ENCODE results near the gene LHFPL3.

LHFPL3 gene

DNA sequence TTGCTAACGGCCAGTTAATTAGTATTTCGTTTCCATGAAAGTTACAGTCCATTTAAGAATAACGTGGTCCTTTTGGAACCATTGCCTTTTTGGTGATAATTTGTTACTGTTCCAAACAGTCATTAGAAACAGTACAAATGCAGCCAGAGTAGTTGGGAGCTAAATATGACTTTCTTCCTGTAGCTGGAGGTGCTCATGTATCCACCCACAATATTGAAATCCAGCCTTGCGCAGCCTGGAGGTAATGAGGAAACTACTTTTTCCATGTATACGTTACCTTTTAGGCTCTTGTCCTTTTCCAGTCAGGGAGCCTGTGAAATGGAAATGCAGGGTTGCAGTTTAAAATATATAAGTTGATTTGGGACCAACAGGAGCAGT is 43.6 kb downstream of the LHFPL3 start:
- DNase-seq = no peak

DNA sequence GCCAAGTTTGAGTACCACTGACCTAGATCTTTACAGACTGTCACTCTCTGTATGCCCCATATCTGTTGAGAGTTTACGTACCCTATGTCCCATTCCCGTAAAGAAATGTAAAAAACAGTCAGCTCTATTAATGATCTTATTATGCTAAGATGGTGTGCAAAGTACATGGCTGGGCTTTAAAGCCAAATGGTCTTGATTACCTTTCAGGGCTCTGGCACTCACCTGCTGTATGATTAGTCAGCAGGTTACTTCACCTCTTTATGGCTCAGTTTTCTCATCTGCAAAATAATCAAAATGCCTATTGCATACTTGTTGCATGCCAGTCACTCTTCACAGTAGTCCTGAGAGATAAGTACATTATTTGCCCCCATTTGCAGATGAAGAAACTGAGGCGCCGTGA is 54.2 kb downstream of the LHFPL3 start:
- DNase-seq = no peak

DNA sequence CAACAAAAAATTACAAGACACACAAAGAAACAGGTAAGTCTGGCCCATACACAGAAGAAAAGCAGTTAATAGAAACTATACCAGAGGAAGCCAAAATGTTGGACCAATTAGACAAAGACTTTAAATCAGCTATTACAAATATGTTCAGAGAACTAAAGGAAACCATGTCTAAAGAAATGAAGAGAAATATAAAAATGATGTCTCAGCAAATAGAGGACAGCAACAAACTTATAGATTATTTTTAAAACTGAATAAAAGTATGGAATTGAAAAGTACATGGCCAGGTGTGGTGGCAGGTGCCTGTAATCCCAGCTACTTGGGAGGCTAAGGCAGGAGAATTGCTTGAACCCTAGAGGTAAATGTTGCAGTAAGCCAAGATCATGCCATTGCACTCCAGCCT is 58.5 kb downstream of the LHFPL3 start:
- no peak for DNase-seq

DNA sequence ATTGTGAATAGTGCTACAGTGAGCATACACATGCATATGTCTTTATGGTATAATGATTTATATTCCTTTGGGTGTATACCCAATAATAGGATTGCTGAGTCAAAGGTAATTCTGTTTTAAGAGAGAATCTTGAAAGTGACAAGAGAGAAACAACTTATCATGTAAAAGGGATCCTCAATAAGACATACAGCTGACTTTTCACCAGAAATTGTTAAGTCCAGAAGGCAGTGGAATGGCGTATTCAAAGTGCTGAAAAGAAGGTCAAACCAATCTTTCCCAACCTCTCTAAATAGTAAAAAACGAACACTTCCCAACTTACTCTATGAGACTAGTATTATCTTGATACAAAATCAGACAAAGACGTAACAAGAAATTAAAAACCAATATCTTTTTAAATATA is 59.8 kb downstream of the LHFPL3 start:
- DNase-seq = no peak

DNA sequence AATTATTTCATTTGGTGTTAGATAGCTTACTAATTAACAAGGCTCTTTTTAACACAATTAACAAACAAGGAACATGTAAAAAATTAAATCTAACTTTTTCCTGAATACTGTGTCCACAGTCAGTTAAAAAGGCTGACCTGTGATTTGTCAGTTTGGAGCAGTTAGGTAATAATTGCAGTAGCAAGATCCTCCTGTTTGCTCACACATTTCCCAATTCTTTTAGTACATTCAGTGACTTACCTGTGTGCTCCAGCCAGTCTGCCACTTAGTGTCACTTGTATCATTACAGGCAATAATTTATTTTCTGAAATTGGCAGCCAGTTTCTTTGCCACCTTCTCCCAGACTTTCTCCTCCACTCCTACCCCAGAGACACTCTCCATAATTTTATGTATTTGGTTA is 66.8 kb downstream of the LHFPL3 start:
- DNase-seq = no peak

DNA sequence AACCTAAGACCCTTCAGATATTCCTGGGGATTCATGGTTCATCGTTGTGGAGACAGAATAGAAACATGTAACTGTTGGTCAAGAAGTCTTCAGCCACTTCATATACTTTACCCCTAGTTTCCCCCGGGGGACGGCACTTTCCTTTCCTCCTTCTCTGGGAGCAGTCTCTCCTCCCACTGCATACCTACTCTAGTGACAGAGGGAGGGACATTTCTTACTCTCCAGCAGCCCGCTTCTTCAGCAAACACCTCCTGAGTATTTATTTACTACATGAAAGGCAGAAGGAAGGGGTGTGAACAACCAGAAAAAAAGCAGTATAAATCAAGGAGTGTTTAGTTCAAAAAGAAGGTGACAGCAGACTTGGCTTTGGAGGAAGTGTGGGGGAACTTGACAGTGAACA is 69.0 kb downstream of the LHFPL3 start:
- no peak for DNase-seq

DNA sequence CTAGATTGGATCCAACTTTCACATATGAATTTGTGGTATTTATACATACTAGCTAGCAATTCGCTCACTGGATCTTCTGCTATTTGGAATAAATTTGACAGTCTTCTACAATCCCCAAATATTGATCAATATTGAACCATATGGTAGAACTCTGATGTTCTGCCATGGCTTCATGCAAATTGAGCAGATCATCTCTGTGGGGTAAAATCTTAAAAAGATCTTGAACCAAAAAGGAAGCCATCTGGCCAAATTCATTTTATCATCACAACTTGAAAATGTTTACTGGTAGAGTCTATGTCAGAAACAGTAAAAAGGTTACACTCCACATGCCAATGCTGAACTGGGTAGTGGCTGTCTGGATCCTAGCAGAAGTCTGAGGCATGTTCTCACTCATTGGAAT is 80.0 kb downstream of the LHFPL3 start:
- DNase-seq = no peak

DNA sequence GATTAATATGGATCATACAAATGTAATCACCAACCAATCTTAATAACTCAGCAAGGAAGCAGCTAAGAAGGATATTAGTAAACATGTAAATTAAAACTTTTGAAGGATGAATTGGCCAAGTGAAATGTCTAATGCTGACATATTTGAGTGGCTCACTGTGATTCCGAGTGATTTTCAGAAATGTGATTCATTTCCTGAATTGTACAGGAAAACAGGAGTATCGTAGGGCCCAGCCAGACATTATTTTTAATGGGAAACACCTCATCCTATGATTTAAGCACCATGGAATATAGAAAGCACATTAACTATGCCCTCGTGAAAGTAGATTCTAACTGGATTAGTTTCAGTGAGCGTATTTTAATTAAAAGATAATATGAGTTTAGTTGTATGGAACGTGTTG is 82.3 kb downstream of the LHFPL3 start:
- no peak for DNase-seq

DNA sequence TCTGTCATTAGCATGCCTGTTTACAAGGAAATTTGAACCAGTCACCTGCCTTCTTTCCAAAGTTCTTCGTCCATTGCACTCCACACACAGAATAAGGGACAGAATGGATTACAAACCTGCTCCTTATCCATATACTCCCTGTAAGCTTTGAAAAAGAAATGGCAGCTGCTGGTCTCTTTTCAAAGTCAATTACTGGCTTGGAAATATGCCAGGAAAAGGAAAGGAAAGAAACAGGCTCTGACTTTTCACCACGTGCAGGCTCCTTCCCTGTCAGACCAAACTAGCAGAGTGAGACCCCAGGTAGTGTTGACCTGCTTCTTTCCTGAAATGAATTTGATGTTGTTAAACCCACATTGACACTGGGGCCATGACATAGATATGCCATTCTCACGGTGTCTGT is 84.5 kb downstream of the LHFPL3 start:
- DNase-seq = no peak

DNA sequence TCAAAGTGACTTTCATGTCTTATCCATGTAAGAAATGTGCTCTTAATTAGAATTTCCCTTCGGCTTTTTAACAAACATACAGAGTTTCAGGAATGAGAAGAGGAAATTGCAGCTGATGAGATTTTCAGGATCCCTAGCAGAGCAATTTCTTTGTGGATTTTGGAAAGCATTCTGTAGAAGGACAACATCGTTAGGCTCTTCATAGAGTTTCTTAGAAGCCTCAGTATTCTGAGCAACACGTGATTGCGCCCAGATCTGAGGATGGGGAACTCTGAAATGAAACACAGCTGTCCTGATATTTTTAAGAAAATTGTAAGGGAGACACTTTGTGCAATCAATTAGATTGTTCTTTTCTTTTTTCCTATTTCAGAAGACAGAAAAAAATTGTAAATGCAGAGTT is 85.8 kb downstream of the LHFPL3 start:
- DNase-seq = no peak

DNA sequence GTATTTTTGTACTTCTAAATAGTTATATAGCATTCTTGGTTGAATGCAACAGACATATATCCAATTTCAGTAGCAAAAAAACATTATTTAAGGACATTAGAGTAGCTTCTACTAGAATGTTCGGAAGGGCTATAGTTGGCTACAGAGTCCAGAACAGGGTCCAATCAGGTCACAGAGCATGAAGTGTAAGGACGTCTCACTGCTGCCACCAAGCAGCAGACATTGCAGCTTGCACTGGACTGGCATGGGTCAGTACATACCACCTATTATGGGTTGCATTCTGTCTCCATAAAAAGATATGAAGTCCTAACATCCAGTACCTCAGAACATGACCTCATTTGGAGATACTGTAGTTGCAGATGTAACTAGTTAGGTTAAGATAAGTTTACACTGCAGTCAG is 87.3 kb downstream of the LHFPL3 start:
- no peak for DNase-seq

DNA sequence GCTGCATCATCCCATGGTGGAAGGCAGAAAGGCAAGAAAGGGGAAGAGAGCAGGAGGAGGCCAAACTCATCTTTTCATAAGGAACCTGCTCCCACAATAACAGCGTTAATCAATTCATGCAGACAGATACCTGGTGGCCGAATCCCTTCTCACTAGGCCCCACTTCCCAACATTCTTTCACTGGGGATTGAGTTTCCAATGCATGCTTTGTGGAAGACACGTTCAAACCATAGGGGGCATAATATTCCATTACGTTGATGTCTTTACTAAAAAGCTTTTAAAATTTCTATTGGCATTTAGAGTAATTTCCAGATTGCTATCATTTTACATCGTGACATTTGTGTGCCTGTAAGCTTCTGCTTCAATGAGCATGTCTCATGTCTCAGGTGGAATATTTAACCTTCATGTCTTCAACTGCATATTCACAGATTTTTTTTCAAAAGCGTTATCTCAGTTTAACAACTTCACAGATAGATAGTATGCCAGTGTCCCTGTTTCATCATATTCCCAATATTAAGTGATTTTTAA is 88.5 kb downstream of the LHFPL3 start:
- no peak for DNase-seq

DNA sequence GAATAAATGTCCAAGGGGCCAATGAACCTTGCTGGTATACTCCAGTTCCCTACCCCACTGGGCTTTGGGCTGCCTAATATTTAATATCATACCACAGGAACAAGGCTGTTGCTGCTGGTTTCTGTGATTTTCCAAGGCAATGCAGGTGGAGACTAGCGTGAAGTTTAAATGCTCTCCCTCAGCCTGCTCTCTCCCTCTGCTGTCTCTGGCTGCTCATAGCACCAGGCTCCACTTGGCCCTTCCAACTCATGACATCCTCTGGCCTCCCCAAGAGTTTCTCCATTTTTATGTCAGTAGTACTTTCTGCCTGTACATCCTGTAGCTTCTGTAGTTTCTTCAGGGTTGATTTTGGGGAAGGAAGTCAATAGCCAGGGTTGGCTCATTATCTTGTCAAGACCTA is 103.5 kb downstream of the LHFPL3 start:
- DNase-seq = no peak

DNA sequence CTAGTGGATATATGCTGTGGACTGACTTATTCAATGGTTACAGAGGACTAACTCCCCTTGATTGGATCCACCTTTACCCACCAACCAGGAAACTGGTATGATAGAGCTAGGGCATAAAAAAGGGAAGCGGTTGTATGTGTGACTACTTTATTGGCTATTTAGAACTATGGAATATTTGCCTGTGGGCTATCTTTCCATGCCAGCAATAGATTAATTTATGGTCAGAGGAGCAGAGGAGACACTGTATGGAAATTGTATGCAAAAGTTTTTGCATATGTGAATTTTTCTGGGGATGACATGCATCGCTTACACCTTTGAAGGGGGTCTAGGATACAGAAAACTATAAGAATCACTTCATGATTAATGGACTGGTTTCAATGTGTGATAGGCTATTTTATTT is 105.7 kb downstream of the LHFPL3 start:
- no peak for DNase-seq

DNA sequence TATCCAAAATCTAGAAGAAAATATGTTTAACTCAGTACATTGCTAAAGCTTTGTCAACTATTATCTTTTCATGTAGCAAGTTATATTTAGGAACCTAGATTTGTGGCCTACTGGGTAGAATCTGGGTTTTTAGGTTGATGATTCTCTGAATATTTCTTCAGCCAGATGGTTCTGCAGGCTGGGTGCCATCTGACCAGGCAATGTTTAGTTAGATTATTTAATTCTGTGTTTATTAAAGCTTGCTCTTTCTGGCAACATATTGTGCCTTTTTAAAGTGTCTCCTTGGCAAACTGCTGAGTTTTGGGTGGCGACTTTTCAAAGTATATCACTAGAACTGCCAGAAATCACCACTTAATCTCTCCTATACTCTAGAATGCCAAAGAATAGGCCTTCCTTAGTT is 114.1 kb downstream of the LHFPL3 start:
- DNase-seq = no peak

DNA sequence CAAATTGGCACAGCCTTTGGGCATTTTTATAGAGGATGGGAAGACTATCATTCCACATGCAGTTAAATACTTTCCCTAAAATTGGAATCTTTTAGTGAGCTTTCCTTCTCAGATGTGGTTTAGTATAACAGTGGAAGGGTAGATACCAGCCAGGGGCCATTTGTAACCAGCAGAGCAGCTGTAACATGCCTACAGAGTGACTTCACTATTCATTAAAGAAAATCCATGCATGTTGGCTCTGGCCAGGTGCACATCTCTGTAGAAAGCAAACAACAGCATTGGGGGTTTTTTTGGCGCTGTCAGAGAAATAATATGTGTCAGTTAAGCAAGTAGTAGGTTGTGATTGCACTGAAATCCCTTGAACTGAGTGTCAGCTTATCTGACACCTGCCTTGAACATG is 115.6 kb downstream of the LHFPL3 start:
- DNase-seq = no peak

DNA sequence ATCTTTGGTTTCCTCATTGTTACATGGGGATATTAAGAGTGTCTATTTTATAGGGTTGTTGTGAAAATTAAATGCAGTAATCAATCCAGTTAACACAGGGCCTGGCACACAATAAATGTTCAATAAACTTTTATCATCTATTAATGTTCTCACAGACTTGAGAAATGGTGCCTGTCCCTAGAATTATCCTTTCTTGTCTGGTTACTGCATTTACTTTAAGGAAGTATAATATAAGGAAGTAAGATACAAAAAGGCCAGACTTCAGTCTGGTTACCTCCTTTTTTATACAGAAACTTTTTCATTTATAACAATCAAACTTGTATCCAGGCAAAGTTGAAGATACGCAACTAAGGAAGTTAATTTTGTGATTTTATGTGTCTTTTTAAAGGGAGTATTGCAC is 117.0 kb downstream of the LHFPL3 start:
- DNase-seq = no peak

DNA sequence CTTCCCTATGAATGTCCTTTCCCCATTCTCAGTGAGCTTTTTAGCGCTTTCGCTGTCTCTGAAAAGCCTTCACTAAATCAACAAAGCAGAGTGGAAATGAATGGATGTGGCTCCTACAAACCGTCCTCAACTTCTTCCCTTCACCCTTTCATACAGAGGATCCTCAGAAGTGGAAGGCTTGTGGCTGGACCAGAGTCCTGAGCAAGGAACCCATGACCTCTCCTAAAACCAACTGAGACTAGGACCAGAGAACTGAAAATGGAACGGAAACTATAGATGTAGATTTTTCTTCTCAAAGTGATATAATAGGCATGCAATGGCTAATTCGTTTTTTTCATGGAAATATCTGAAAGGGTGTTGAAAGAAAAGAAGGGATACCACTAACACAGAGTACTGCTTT is 122.5 kb downstream of the LHFPL3 start:
- no peak for DNase-seq

DNA sequence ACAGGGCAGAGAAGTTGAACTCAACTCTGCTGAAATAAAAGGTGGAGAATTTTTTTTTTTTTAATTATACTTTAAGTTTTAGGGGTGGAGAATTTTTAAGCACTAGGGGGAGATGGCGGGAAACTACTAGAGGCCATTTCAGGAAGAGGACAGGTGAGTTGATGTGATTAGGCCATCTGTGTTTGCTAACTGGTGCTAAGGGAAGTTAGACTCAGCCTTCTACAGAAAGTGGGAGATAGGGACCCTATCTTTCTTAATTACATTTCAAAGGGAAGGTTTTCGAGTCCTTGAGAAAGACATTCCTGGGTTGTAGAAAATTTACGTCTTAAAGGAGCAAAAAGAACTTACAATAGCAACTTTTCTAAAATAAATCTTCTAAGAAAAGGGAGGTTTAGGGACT is 124.8 kb downstream of the LHFPL3 start:
- no peak for DNase-seq

DNA sequence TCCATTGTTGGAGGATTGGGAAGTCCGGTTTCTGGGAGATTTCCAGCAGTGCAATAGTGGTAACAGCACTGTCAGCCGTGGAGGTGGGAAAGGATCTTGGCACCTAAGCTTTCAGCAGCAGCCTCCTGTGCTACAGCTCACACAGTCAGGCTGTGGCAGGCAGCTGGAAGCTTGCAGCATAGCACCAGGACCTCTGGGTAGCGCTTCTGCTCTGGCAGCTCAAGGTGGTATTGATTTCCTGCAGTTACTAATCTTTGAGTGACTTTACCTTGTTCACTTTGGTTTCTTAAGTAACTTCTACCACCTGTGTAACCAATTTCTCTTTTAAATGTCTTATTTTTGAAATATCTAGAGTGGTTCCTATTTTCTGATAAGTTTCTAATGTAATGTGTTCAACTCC is 130.5 kb downstream of the LHFPL3 start:
- DNase-seq = no peak

DNA sequence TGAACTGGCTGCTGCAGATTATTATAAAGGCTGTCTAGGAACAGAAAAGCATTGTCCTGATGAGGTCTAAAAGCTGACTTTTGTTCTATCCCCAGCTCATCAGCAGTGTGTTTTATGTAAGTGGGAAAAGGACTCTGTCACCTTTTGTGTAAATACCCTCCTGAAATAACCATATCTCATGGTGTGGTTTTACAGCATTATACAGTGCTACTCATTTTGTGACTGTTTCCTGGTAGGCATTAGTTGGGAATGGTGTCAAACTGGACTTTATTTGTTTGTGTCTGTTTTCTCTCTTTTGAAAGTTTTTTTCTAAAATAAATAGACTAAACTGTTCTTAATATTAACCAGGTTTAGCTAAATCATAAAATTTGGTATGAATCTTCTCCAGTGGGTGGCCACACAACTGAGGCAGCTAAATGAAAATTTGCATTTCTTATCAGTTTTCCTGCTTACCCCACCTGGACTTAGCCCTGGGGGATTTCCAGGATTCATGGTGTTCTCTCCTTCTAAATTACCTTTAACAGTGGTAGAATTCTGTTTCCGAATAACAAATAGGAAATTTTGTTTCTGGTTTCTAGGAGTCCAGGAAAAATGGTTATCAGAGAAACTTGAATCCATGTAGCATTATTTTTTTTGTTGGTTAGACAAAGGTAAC is 140.9 kb downstream of the LHFPL3 start:
- no peak for DNase-seq

DNA sequence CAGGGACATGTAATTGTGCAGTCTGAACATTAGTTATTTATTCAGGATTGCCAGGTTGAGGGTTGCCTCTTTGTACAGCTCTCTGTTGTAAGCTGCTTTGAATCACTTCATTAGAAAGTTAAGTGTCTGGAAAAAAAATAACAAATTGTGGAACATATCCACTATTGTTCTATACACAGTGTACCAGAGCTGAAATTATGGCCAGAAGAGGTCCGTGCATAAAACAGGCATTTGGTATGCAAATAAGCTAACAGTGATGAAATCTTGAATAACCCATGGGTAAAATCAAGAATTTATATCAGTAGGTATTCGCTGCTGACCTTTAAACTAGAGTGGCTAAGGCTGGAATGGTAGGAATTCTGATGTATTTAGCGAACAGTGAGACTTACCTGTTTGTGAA is 152.1 kb downstream of the LHFPL3 start:
- DNase-seq = no peak

DNA sequence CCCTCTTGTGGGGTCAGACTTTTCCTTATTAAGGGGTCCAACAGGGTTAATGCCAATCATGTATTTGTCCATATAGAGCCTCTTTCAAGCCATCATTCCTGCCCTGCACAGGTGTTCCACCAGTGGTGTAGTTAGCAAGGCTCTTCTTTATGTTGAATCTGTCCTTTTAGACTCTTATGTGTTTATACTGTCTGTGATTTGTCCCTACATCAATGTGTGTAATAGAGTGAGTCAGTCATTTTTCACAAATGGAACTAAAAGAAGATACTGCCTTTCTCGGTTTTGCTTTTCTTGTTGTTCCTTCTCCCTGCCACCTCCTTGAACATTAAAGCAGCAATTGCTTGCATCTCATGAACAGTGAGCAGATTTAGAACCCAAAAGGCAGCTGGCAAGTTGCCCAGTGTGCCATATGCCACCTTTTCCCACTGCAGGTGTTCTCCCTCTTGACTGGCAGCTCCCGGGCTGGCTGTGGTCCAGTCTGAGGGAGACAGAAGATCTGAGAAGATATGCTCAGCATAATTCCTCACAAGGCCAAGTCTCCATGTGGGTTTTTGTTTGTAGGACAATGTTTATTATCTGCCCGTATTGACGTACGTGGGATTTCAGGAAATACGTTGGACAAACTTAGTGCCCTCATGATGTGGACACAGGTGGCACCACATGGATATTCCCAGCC is 154.1 kb downstream of the LHFPL3 start:
- no peak for DNase-seq

DNA sequence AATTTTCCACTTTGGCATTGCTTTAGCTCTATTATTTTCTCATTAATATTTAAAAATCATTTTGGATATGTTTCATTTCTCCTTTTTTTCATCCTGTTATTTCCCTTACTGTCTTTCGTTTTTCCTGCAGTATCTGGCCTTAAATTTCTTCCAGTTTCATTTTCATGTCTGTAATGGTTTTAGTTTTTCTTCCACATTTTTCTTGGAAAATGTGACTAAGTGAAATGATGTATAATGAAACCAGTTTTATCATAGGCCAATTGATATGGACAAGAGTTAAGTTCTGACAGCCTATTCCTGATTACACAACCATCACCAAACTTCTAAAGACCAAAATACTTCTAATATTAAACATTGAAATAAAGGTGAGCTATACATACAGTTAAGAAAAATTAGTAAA is 158.5 kb downstream of the LHFPL3 start:
- no peak for DNase-seq

DNA sequence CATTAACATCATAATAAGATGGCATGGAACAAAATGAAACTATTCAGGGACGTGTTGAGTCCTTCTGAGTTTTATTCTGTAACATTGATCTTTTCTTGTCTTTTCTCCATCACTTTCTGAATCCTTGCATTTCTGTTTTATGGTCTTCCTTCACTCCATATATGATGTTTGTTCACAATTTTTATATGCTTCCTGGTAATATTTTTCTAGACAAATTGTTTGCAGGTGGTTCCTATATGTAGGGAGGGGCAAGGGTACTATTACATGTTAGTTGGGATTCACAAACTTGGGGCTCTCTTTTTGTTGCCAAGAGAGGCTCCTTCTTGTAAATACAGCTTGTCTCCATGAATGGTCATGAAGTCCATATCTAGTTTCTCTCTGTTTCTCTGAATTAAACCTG is 159.2 kb downstream of the LHFPL3 start:
- no peak for DNase-seq
